HepG2 (cell line): Measurements from ENCODE around the gene CACNA2D3. TPM values are rescaled to one million over a fixed set of nuclear protein-coding genes. Genes with fewer than 3 reads are reported as not detected.

Source experiments
- ATAC-seq: fragments of 200-7000 bp; cut with Tn5 transposase; 3 replicates; pipeline ENCODE4 v1.9.1; 2020; ENCODE audit warnings: mild to moderate bottlenecking, moderate library complexity
- BruUV-seq: library from RNA; stranded (reverse); fragments of 400-500 nt; replicated peaks from 2 replicates; lab custom pipeline; 2021; lab: Mats Ljungman, UMichigan
- CTCF ChIA-PET: fragments of 300-600 bp; formaldehyde crosslinking; extraction: SDS; loops from one replicate; lab custom pipeline; 2021; ENCODE audit warnings: low total read pairs, inconsistent platforms, low intra/inter-chr PET ratio; lab: Yijun Ruan, JAX
- POLR2A ChIA-PET: fragments of 350-600 bp; sonication (Branson Sonifier 250); formaldehyde crosslinking; loops from one replicate; lab custom pipeline; 2020; ENCODE audit warnings: antibody characterized with exemption, inconsistent platforms; lab: Yijun Ruan, JAX
- DNase-seq: peaks from one replicate; pipeline ENCODE4 v3.0.0-alpha.2; 2015; ENCODE audit warnings: low spot score
- FAIRE-seq: peaks from 3 replicates; lab custom pipeline; 2011; peaks lifted over from hg19 to GRCh38; lab: Jason Lieb, UNC
- H2AFZ ChIP-seq: one replicate; pipeline ENCODE4 v1.6.1; 2011; ENCODE audit warnings: low read length, inconsistent platforms
- H3K27ac ChIP-seq: fragments of 300-600 bp; 3 replicates; pipeline ENCODE4 v1.8.0; 2011; ENCODE audit warnings: mixed run types, mild to moderate bottlenecking, mixed read lengths, low read length, inconsistent platforms; ENCODE audit not compliant: insufficient read depth; ENCODE audit errors: extremely low read length
- H3K27me3 ChIP-seq, 2 experiments: fragments of 200-600 bp in 1 of 2; 2 replicates in 1 of 2; 3 replicates in 1 of 2; pipeline versions ENCODE4 v1.6.0 to v1.8.0; 2011; ENCODE audit warnings: low read length in 2 of 2, mild to moderate bottlenecking in 2 of 2, moderate library complexity in 2 of 2, inconsistent platforms in 1 of 2; ENCODE audit not compliant: insufficient read depth in 2 of 2, control insufficient read depth in 1 of 2
- H3K36me3 ChIP-seq, 2 experiments: fragments of 200-600 bp in 1 of 2; replicated peaks in 1 of 2; 2 replicates in 1 of 2; 3 replicates in 1 of 2; pipeline versions ENCODE4 v1.5.1 to v1.8.0; 2011; ENCODE audit warnings: low read length in 2 of 2, inconsistent platforms in 1 of 2; ENCODE audit not compliant: insufficient read depth in 2 of 2, control insufficient read depth in 1 of 2
- H3K4me1 ChIP-seq: 2 replicates; pipeline ENCODE4 v1.5.1; 2012; ENCODE audit warnings: low read length, inconsistent platforms; ENCODE audit not compliant: insufficient read depth
- H3K4me2 ChIP-seq: 2 replicates; pipeline ENCODE4 v1.6.0; 2011; ENCODE audit warnings: low read depth, low read length, inconsistent platforms
- H3K4me3 ChIP-seq, 3 experiments: fragments of 200-600 bp in 1 of 3; sonication (generic), shearing (Covaris generic) in 1 of 3; replicated peaks in 1 of 3; 2 replicates each; pipeline ENCODE4 v1.5.1; 2011 to 2016; ENCODE audit warnings: low read length in 3 of 3, inconsistent platforms in 2 of 3, low read depth in 2 of 3, mild to moderate bottlenecking in 2 of 3, control low read depth in 1 of 3, mixed read lengths in 1 of 3; ENCODE audit not compliant: insufficient read depth in 1 of 3
- H3K79me2 ChIP-seq: one replicate; pipeline ENCODE4 v1.6.1; 2011; ENCODE audit warnings: low read length, inconsistent platforms; ENCODE audit not compliant: insufficient read depth
- H3K9ac ChIP-seq: 2 replicates; pipeline ENCODE4 v1.6.0; 2011; ENCODE audit warnings: mild to moderate bottlenecking, low read depth, low read length, inconsistent platforms; ENCODE audit not compliant: insufficient read depth
- H3K9me3 ChIP-seq: 2 replicates; pipeline ENCODE4 v1.5.1; 2012; ENCODE audit warnings: mild to moderate bottlenecking, low read length
- H4K20me1 ChIP-seq: 2 replicates; pipeline ENCODE4 v1.6.0; 2011; ENCODE audit warnings: inconsistent platforms, mild to moderate bottlenecking, low read length, moderate library complexity; ENCODE audit not compliant: insufficient read depth
- ARID2 ChIP-seq: sonication (generic); formaldehyde crosslinking; IDR thresholded peaks from 2 replicates; pipeline ENCODE4 v1.8.1; 2022; ENCODE audit warnings: mild to moderate bottlenecking, missing genetic modification reagents, borderline replicate concordance
- HIVEP1 ChIP-seq: sonication (generic); formaldehyde crosslinking; IDR thresholded peaks from 2 replicates; pipeline ENCODE4 v1.4.0; 2020; ENCODE audit warnings: mild to moderate bottlenecking, missing genetic modification reagents
- JUND ChIP-seq: sonication (generic); formaldehyde crosslinking; IDR thresholded peaks from 2 replicates; pipeline ENCODE4 v1.8.0; 2022; ENCODE audit warnings: mild to moderate bottlenecking, missing genetic modification reagents
- KLF15 ChIP-seq: sonication (generic); formaldehyde crosslinking; IDR thresholded peaks from 2 replicates; pipeline ENCODE4 v1.8.1; 2023; ENCODE audit warnings: borderline replicate concordance, mild to moderate bottlenecking, inconsistent platforms, missing genetic modification reagents, mixed read lengths
- NCOA2 ChIP-seq: sonication (generic); formaldehyde crosslinking; IDR thresholded peaks from 2 replicates; pipeline ENCODE4 v1.8.0; 2022; ENCODE audit warnings: inconsistent platforms
- NFAT5 ChIP-seq: sonication (generic); formaldehyde crosslinking; IDR thresholded peaks from 2 replicates; pipeline ENCODE4 v1.4.0; 2020; ENCODE audit warnings: missing genetic modification reagents
- SNAI1 ChIP-seq: sonication (generic); formaldehyde crosslinking; IDR thresholded peaks from 2 replicates; pipeline ENCODE4 v1.5.0; 2020; ENCODE audit warnings: mild to moderate bottlenecking, missing genetic modification reagents, borderline replicate concordance
- SRSF9 ChIP-seq: fragments of 200-400 bp; formaldehyde crosslinking; IDR thresholded peaks from 2 replicates; pipeline ENCODE4 v1.6.1; 2018; ENCODE audit warnings: borderline replicate concordance, mild to moderate bottlenecking, low read depth, low read length; ENCODE audit not compliant: insufficient read depth, poor library complexity, severe bottlenecking
- ZBTB10 ChIP-seq: sonication (generic); formaldehyde crosslinking; IDR thresholded peaks from 2 replicates; pipeline ENCODE4 v1.4.0; 2020; ENCODE audit warnings: missing genetic modification reagents, borderline replicate concordance
- ZBTB7A ChIP-seq: sonication (generic); formaldehyde crosslinking; IDR thresholded peaks from 2 replicates; pipeline ENCODE4 v1.8.0; 2022; ENCODE audit warnings: mild to moderate bottlenecking, missing genetic modification reagents
- ZFP37 ChIP-seq: sonication (generic); formaldehyde crosslinking; IDR thresholded peaks from 2 replicates; pipeline ENCODE4 v1.4.0; 2020; ENCODE audit warnings: missing genetic modification reagents, borderline replicate concordance
- ZFP41 ChIP-seq: sonication (generic); formaldehyde crosslinking; IDR thresholded peaks from 2 replicates; pipeline ENCODE4 v1.4.0; 2020; ENCODE audit warnings: mild to moderate bottlenecking, missing genetic modification reagents, borderline replicate concordance
- ZNF574 ChIP-seq: sonication (generic); formaldehyde crosslinking; IDR thresholded peaks from 2 replicates; pipeline ENCODE4 v1.4.0; 2020; ENCODE audit warnings: missing genetic modification reagents
- WGBS: methylation state at CpG from one replicate; pipeline ENCODE4 v1.1.6; 2017; ENCODE audit warnings: low lambda C conversion rate; 5-methylcytosine and 5-hydroxymethylcytosine counted together
- in situ Hi-C: cut with HindIII; loops from 2 replicates; pipeline ENCODE4 v1.10.0; 2017; ENCODE audit warnings: low pct_unique_long_range_greater_than_20kb; ENCODE audit not compliant: extremely low pct_ligation_motif_present
- intact Hi-C: fragments of 100-400 bp; cut with micrococcal nuclease; formaldehyde crosslinking; loops from one replicate; pipeline ENCODE4 v1.10.0; 2022; ENCODE audit not compliant: unreplicated experiment
- polyA plus RNA-seq, 8 experiments: library from polyadenylated mRNA; depleted of rRNA in 3 of 8; stranded (reverse) in 7 of 8; unstranded in 1 of 8; fragments of >200 nt; fragmentation: Illumina TruSeq in 4 of 8; extraction: Trizol in 4 of 8; gene quantifications; 2 replicates each; pipeline versions ENCODE4 v1.2.1 to v1.2.3, GENCODE V29; 2011 to 2016; ENCODE audit warnings: low read depth in 4 of 8, missing spikeins in 1 of 8, mixed read lengths in 1 of 8; ENCODE audit not compliant: insufficient read depth in 1 of 8
- total RNA-seq, 5 experiments: library from RNA; depleted of rRNA; stranded (reverse); fragments of >200 nt; fragmentation: Illumina TruSeq; extraction: Trizol; gene quantifications; 2 replicates each; pipeline ENCODE4 v1.2.3, GENCODE V29; 2016; ENCODE audit warnings: low read depth in 1 of 5

CACNA2D3 gene
- total and polyA plus RNA-seq, 2 of the 13 experiments (the other 11 are each of a cell fraction or from before 2014, with no cell fraction given), result not detected

GRCh38 chr3:54188176-54188791 lies 65.9 kb downstream of the CACNA2D3 start:
- H2AFZ ChIP-seq, result no peak overlapping the region
- no TSS peak for BruUV-seq
- TF ChIP-seq JUND (CRISPR knock-in tag), result no peak
- no peak for TF ChIP-seq ARID2 (CRISPR knock-in tag)
- peak; percentile 60; the same call in 1 of the 2 replicates for TF ChIP-seq ZFP37 (CRISPR knock-in tag)
- TF ChIP-seq KLF15 (CRISPR knock-in tag), result no peak
- TF ChIP-seq ZNF574 (CRISPR knock-in tag), result no peak
- no peak for TF ChIP-seq SNAI1
- no peak for TF ChIP-seq ZBTB7A (CRISPR knock-in tag)
- 0 out of 2 replicates have a peak, but pooled peaks have one; percentile 44 for TF ChIP-seq NFAT5 (CRISPR knock-in tag)
- no peak for TF ChIP-seq HIVEP1 (CRISPR knock-in tag)
- TF ChIP-seq SRSF9, result no peak
- 0 out of 2 replicates have a peak, but pooled peaks have one; percentile 24 for TF ChIP-seq NCOA2
- no peak for TF ChIP-seq ZFP41 (CRISPR knock-in tag)
- TF ChIP-seq ZBTB10 (CRISPR knock-in tag), result no peak

More at GRCh38 chr3:54188176-54188791, 65.9 kb downstream of the CACNA2D3 start:
- no peak overlapping the region for H3K4me2 ChIP-seq
- no peak overlapping the region for H3K9ac ChIP-seq
- peak; percentile 74 for ATAC-seq
- peak; percentile 53 for DNase-seq
- 3% methylated on average over 4 of the region's 6 CpGs for WGBS
- no peaks in the 10 kb centered on the region for H3K4me1 ChIP-seq
- H3K36me3 ChIP-seq, result no peaks in the 10 kb centered on the region
- no peak overlapping the region for H3K27ac ChIP-seq
- ChIA-PET POLR2A (no interaction called here), CTCF (no interaction called here)
- no peak for FAIRE-seq
- no peaks in the 10 kb centered on the region for H3K79me2 ChIP-seq
- 0 out of 2 replicates have a peak, but pooled peaks cover 5% of the 10 kb centered on the region for H4K20me1 ChIP-seq
- H3K9me3 ChIP-seq, result no peaks in the 10 kb centered on the region
- H3K4me3 ChIP-seq, result no peak overlapping the region
- in situ Hi-C loops (no loop called here), intact Hi-C loops (no loop called here)
- no peaks in the 10 kb centered on the region for H3K27me3 ChIP-seq
